GM12801 (cell line): Measurements from ENCODE around the gene AGO4.

Experiments used
- TF ChIP-seq, protein P1 (sequence below): IDR thresholded peaks from one replicate; pipeline ENCODE4 v1.5.1; 2011; ENCODE audit warnings: control low read depth; ENCODE audit not compliant: insufficient read length; ENCODE audit errors: extremely low read depth

AGO4 gene

DNA sequence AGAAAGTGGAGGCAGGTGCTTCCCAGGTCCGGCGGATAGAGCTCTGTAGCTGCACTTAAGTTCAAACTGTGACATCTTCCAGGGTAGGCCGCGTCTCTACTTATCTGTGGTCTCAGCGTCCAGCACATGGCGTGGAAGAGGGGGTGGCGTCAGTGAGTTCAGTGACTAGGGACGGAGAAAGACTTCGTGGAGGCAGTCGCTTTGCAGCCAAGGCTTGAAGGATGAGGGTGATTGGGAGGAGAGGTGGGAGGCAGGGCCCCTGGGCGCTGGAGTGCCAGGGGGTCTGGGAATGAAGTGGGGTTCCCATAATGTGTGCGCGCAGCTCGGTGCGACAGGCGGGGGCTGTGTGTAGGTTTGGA is 74.7 kb downstream of the AGO4 start:
- TF ChIP-seq, protein P1, sequence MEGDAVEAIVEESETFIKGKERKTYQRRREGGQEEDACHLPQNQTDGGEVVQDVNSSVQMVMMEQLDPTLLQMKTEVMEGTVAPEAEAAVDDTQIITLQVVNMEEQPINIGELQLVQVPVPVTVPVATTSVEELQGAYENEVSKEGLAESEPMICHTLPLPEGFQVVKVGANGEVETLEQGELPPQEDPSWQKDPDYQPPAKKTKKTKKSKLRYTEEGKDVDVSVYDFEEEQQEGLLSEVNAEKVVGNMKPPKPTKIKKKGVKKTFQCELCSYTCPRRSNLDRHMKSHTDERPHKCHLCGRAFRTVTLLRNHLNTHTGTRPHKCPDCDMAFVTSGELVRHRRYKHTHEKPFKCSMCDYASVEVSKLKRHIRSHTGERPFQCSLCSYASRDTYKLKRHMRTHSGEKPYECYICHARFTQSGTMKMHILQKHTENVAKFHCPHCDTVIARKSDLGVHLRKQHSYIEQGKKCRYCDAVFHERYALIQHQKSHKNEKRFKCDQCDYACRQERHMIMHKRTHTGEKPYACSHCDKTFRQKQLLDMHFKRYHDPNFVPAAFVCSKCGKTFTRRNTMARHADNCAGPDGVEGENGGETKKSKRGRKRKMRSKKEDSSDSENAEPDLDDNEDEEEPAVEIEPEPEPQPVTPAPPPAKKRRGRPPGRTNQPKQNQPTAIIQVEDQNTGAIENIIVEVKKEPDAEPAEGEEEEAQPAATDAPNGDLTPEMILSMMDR: no peak

DNA sequence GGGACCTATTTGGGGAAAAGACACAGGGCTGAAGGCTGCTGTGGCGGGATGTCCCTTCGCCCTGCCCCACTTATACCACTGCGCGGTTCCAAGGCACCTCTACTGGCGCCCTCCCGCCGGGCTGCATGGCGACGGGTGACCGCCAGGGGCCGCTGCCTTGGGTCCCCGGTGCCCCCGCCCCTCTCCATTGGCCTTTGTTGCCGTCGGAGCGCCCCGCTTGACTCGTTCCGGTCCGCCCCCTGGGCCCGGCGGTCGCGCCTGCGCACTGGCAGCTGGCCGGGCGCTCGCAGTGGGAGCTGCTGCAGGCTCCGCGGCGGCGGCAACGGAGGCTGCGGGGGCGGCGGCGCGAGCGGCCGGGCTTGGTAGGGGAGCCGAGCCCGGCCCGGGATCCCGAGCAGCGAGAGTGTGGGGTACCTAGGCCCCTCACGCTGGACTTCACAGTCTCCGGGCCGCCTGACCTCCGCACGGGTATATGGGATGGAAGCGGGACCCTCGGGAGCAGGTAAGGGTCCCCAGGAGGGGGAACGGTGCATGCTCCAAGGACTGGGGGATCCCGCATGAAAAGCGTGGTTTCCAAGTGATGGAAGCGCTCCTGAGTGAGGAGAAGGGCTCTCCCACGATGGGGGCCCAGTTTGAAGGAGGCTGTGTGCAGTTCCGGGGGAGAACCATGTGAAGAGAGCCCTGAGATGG is 75.3 kb downstream of the AGO4 start, which contains the start of gene AGO1:
TSS of gene AGO1 (plus strand) at position 265 of the 690 bp plus-strand sequence. CDS start at position 478, 213 bp downstream.
- TF ChIP-seq, protein P1: no peak

- TF ChIP-seq, protein P1: no peak
These were observed 75.9 kb downstream of the AGO4 start for GRCh38 chr1:35883635-35884101.

DNA sequence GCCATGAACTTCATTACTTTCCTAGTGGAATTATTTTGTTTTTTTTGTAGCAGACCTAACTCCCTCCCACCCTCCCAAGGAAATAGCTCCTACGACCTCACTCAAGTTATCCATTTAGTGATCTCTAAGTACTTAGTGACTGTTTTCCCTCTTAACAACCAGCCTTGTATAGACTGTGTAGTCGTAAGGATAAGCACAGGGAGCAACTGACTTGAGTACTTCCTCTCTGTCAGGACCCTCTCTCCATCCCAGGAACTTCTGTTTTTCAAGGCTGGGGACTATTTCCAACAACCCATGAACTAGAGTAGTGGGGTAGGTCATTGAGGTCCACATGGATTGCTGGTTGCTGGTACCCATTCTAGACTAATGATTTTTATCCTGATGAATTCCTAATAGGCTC is 77.1 kb downstream of the AGO4 start:
- TF ChIP-seq, protein P1: no peak

DNA sequence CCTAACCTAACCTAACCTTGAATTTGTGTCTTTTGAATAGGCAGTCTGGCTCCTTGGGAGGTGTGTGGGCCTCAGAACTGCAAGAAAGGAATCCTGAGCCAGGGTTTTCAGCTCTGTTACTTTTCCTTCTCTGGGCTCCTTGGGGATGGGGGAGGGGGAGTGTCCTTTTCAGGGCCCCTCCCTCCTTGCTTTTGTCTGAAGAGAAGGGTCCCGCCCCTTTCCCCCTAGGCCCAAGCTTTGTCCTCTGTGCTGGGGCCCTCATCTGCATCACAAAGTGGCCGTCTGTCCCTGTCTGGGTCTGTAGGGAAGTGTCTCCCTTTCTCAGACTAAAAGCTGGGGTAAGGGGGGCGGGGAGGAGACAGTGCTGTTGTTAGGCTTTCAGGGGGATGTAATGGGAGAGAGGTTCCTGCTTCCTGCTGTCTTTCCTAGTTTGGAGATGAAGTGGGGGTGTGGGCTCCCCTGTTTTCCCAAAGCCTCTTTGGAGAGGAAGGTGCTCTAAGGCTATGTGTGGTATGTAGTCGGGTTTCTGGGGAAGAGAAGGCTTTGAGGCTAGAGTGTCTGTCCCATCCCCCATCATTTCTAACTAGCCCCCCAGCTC is 78.2 kb downstream of the AGO4 start:
- TF ChIP-seq, protein P1: no peak

DNA sequence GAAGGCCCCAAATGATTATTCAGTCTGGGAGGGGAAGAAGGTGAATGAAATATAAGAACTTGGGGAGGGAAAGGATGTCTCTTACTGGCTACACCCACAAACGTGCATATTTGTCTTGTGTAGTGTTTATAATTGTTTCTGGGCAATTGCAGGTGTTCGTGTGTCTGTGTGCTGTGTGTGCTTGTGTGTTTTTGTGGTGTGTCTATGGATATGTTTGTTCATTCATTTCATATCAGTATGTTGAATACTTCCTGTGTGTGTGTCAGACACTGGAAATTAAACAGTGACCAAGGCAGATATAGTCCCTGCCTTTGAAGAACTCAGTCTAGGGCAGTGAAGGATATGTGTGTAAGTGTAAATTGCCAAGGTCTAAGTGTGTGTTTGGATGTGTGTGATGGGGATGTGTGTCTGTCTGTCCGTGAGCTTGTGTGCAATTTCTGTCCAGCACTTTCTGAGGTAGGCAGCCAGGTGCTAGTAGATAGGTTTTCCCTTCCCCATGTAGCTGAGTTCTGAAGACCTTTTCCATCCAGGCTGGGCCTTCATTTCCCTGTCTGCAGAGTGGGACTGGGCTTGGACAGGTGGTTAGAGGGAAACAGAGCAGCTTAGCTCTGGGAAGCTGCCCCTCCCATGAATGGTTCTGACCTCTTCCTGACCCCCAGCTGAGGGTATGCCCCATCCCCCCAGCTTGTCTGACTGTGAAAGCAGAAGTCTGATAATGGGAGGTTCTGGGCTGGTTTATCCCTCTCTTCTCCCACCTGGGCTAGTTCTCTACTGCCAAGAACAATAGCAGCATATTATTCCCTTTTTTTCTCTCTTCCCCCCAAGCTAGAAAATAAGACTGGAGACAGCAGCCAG is 79.0 kb downstream of the AGO4 start:
- TF ChIP-seq, protein P1: no peak

- TF ChIP-seq, protein P1: no peak
These were observed 79.7 kb downstream of the AGO4 start for GRCh38 chr1:35887508-35887907.
